Measurements from ENCODE around the gene RRP1. TPM values are rescaled to one million over a fixed set of nuclear protein-coding genes. Genes with fewer than 3 reads are reported as not detected.
A peak's percentile ranks its signal among the peaks of the same experiment; 100 is the strongest.
"Not testable (repeated sequence)": the region's sequence is repeated elsewhere in the genome, so short reads cannot be mapped to it uniquely, and the experiment has no call there.

The RRP1 gene
- total and polyA plus RNA-seq, 2 of the 13 experiments (the other 11 are each of a cell fraction or from before 2014, with no cell fraction given), result 20.1 to 35.1 TPM

DNA sequence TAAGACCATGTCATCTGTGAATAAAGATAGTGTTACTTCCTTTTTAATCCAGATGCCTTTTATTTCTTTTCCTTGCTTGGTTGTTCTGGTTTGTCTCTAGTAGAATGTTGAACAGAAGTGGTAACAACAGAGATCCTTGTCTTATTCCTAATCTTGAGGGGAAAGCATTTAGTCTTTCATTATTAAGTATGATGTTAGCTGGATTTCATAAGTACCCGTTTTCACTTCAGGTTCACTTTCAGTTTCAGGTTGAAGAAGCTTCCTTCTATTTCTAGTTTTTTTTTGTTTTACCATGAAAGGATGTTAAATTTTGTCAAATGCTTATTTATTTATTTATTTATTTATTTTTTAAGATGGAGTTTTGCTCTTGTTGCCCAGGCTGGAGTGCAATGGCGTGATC is 53.4 kb downstream of the RRP1 start (continued):
- TF ChIP-seq, protein P1, sequence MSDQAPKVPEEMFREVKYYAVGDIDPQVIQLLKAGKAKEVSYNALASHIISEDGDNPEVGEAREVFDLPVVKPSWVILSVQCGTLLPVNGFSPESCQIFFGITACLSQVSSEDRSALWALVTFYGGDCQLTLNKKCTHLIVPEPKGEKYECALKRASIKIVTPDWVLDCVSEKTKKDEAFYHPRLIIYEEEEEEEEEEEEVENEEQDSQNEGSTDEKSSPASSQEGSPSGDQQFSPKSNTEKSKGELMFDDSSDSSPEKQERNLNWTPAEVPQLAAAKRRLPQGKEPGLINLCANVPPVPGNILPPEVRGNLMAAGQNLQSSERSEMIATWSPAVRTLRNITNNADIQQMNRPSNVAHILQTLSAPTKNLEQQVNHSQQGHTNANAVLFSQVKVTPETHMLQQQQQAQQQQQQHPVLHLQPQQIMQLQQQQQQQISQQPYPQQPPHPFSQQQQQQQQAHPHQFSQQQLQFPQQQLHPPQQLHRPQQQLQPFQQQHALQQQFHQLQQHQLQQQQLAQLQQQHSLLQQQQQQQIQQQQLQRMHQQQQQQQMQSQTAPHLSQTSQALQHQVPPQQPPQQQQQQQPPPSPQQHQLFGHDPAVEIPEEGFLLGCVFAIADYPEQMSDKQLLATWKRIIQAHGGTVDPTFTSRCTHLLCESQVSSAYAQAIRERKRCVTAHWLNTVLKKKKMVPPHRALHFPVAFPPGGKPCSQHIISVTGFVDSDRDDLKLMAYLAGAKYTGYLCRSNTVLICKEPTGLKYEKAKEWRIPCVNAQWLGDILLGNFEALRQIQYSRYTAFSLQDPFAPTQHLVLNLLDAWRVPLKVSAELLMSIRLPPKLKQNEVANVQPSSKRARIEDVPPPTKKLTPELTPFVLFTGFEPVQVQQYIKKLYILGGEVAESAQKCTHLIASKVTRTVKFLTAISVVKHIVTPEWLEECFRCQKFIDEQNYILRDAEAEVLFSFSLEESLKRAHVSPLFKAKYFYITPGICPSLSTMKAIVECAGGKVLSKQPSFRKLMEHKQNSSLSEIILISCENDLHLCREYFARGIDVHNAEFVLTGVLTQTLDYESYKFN (CRISPR knock-in tag; conservative IDR thresholded peaks at IDR 0.05), result no peak

DNA sequence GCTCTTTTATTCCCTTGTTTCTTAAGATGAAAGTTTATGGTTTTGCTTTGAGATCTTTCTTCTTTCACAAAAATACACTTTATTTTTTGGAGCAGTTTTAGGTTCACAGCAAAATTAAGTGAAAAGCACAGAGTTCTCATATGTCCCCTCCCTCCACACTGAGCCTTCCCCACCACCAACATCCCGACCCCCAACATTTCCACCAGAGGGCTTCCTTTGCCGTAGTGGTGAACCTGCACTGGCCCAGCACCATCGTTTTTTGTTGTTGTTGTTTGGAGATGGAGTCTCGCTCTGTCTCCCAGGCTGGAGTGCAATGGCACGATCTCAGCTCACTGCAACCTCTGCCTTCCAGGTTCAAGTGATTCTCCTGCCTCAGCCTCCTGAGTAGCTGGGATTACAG is 55.5 kb downstream of the RRP1 start:
- H3K79me2 ChIP-seq (ENCODE audit: insufficient read depth, low read length); H2AFZ ChIP-seq (ENCODE audit: low read length); intact Hi-C loops (cut with micrococcal nuclease; ENCODE audit: unreplicated experiment); H3K4me2 ChIP-seq (ENCODE audit: low read depth, low read length); BruUV-seq (replicated peaks); H3K4me1 ChIP-seq (ENCODE audit: insufficient read depth, low read length); H3K9ac ChIP-seq (ENCODE audit: insufficient read depth, low read depth, low read length); H4K20me1 ChIP-seq (ENCODE audit: insufficient read depth, low read length); FAIRE-seq; H3K9me3 ChIP-seq (ENCODE audit: low read length); in situ Hi-C loops (cut with HindIII; ENCODE audit: extremely low pct_ligation_motif_present, low pct_unique_long_range_greater_than_20kb); POLR2A ChIA-PET; H3K27ac ChIP-seq (ENCODE audit: extremely low read length, insufficient read depth, low read length); DNase-seq (ENCODE audit: low spot score); H3K4me3 ChIP-seq (replicated peaks in 1 of 3; ENCODE audit: insufficient read depth in 1 of 3, low read depth in 2 of 3, low read length in 3 of 3); H3K36me3 ChIP-seq (replicated peaks in 1 of 2; ENCODE audit: control insufficient read depth in 1 of 2, insufficient read depth in 2 of 2, low read length in 2 of 2); H3K27me3 ChIP-seq (ENCODE audit: control insufficient read depth in 1 of 2, insufficient read depth in 2 of 2, low read length in 2 of 2): not testable (repeated sequence)
- peak; percentile 80 for ATAC-seq
- TF ChIP-seq STAG1 (CRISPR knock-in tag; IDR thresholded peaks at IDR 0.05) (peak; percentile 57), SMC3 (IDR thresholded peaks at IDR 0.05; ENCODE audit: low read length) (peak; percentile 21; the same call in 1 of the 2 replicates)
- TF ChIP-seq, protein P2, sequence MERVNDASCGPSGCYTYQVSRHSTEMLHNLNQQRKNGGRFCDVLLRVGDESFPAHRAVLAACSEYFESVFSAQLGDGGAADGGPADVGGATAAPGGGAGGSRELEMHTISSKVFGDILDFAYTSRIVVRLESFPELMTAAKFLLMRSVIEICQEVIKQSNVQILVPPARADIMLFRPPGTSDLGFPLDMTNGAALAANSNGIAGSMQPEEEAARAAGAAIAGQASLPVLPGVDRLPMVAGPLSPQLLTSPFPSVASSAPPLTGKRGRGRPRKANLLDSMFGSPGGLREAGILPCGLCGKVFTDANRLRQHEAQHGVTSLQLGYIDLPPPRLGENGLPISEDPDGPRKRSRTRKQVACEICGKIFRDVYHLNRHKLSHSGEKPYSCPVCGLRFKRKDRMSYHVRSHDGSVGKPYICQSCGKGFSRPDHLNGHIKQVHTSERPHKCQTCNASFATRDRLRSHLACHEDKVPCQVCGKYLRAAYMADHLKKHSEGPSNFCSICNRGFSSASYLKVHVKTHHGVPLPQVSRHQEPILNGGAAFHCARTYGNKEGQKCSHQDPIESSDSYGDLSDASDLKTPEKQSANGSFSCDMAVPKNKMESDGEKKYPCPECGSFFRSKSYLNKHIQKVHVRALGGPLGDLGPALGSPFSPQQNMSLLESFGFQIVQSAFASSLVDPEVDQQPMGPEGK (CRISPR knock-in tag; IDR thresholded peaks at IDR 0.05), result peak; percentile 14; the same call in 1 of the 2 replicates
- TF ChIP-seq, protein P3, sequence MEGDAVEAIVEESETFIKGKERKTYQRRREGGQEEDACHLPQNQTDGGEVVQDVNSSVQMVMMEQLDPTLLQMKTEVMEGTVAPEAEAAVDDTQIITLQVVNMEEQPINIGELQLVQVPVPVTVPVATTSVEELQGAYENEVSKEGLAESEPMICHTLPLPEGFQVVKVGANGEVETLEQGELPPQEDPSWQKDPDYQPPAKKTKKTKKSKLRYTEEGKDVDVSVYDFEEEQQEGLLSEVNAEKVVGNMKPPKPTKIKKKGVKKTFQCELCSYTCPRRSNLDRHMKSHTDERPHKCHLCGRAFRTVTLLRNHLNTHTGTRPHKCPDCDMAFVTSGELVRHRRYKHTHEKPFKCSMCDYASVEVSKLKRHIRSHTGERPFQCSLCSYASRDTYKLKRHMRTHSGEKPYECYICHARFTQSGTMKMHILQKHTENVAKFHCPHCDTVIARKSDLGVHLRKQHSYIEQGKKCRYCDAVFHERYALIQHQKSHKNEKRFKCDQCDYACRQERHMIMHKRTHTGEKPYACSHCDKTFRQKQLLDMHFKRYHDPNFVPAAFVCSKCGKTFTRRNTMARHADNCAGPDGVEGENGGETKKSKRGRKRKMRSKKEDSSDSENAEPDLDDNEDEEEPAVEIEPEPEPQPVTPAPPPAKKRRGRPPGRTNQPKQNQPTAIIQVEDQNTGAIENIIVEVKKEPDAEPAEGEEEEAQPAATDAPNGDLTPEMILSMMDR (CRISPR knock-in tag; IDR thresholded peaks at IDR 0.05), result peak; percentile 59
- WGBS (ENCODE audit: low lambda C conversion rate), result 10% methylated on average over 5 of the region's 5 CpGs
- CTCF ChIA-PET (ENCODE audit: low intra/inter-chr PET ratio, low total read pairs), result interaction anchor here (1.3 kb wide), 1 partner anchor 95 kb away, joined by 5 read pairs; no protein-coding TSS in a partner anchor
